Measurements from ENCODE around the gene PIGR. TPM values are rescaled to one million over a fixed set of nuclear protein-coding genes. Genes with fewer than 3 reads are reported as not detected.
"Not testable (repeated sequence)": the region's sequence is repeated elsewhere in the genome, so short reads cannot be mapped to it uniquely, and the experiment has no call there.

The PIGR gene
- total RNA-seq, 2 experiments from 2014 or later: 0.31 to 1.0 TPM

- CTCF ChIA-PET: no interaction called here
- POLR2A ChIA-PET: no interaction called here
Observed at GRCh38 chr1:206941766-206942418, 4.4 kb downstream of the PIGR start.

DNA sequence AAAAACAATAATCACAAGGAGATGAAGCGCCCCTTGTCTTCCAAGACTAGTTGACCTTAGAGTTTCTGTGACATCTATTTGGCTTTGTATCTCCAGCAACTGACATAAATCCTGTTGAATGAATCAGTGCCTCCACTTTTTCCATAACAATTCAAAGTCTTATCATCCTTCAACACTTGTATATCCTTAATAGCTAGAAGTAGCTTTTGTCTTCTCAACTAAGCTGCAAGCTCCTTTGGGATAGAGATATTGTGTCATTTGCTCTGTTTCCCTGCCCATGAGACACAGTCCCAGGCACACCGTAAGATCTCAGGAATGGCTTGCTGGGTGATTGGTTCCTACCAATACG, 5.7 kb downstream of the PIGR start:
- POLR2A ChIA-PET: no interaction called here
- CTCF ChIA-PET: interaction anchor here (1.2 kb wide), 1 partner anchor 9 kb away, joined by 4 read pairs; no protein-coding TSS in a partner anchor

DNA sequence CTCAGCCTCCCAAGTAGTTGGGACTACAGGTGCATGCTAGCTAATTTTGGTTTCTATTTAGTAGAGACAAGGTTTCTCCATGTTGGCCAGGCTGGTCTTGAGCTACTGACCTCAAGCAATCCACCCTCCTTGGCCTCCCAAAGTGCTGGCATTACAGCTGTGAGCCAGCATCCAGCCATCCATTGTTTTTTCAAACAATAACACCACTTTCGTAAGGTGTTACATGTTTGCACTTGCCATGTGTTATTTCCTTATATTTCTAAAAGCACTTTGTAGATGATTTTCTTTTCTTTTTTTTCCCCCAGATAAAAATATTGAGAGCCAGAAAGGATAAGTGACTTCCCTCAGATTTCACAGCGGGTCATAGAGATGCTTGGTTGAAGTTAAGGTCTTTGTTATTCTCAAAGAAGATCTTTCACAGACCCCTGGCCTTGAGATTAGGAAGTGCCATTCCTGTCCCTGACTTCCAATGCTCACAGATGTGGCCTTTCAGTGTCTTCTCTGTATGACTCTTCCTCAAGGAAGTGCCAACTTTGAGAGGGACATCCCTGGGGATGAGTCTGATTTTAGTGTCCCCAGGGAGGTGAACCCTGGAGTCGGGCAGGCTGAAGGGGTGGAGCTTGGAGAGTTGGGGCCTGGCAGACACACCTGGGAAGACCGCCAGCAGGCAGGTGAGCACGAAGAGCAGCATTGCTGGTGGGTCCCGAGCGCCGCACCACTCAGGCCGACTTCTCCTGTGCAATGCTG, 6.3 kb downstream of the PIGR start:
- ChIA-PET POLR2A (no interaction called here), CTCF (interaction anchor here (1.2 kb wide), 1 partner anchor 8 kb away, joined by 4 read pairs; no protein-coding TSS in a partner anchor)

DNA sequence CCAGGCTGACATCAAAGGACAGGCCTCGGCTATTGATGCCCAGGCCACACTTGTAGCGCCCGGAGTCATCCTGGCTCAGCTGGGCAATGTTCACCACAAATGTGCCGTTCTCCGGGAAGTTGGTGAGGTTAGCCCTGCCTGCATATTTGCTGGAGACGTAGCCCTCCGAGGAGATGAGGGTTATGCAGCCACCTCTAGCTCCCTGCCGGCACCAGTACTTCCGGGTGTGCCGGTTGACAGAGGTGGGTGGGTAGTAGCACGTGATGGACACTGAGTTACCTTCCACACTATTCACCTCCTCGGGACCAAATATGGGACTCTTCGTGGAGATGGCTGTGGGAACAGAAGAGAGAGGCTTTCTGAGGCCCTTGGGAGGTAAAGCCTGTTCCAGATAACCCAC, 7.1 kb downstream of the PIGR start:
- POLR2A ChIA-PET: no interaction called here

GRCh38 chr1:206937425-206937824, 8.8 kb downstream of the PIGR start:
- ChIA-PET POLR2A (no interaction called here), CTCF (interaction anchor here (1.1 kb wide), 1 partner anchor 203 kb away, joined by 3 read pairs; no protein-coding TSS in a partner anchor)

More for the DNA sequence above, 7.1 kb downstream of the PIGR start:
- CTCF ChIA-PET: no interaction called here

GRCh38 chr1:206935491-206936067, 10.7 kb downstream of the PIGR start:
- CTCF ChIA-PET: interaction anchor here (0.8 to 4.9 kb wide), 9 partner anchors 9 to 246 kb away, joined by 3 to 36 read pairs (median 4); no protein-coding TSS in a partner anchor
- POLR2A ChIA-PET: no interaction called here

GRCh38 chr1:206933333-206933945, 12.8 kb downstream of the PIGR start:
- ChIA-PET CTCF (interaction anchor here (0.6 to 4.9 kb wide), 19 partner anchors 8 to 620 kb away, joined by 3 to 36 read pairs (median 3); partner anchors contain the start of genes FCMR and PIGR), POLR2A (interaction anchor here (0.6 kb wide), 2 partner anchors 108 to 1811 kb away, joined by 3 to 4 read pairs; no protein-coding TSS in a partner anchor)

GRCh38 chr1:206932177-206932576, 14.1 kb downstream of the PIGR start:
- ChIA-PET CTCF (interaction anchor here (0.6 to 4.9 kb wide), 16 partner anchors 9 to 339 kb away, joined by 3 to 36 read pairs (median 4); partner anchors contain the start of genes DYRK3 and PIGR), POLR2A (interaction anchor here (0.7 to 1.0 kb wide), 2 partner anchors 9 to 11 kb away, joined by 3 to 5 read pairs; partner anchors contain the start of gene FCMR)

DNA sequence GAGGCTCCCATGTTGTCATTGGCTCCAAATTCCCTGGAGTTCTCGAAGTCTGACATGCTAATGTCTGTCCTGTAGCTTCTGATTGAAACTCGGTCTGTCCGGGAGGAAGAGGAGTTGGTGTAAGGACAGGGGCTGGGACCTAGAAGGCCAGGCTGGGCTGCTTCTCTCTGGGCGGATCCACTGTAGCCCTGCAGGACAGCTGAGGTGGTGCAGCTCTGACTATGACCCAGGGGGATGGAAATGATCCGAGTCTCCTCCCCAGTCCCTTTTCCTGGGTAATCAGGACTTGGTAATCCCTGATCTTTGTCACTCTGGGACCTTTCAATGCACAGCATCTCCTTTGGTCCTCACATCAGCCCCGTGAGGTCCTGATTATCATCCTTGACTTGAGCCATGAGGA, 14.6 kb downstream of the PIGR start:
- POLR2A ChIA-PET: interaction anchor here (0.7 to 1.3 kb wide), 3 partner anchors 9 to 13 kb away, joined by 3 to 5 read pairs (median 3); partner anchors contain the start of gene FCMR
- CTCF ChIA-PET: interaction anchor here (0.6 to 3.7 kb wide), 14 partner anchors 9 to 339 kb away, joined by 3 to 19 read pairs (median 4); partner anchors contain the start of genes DYRK3 and PIGR

DNA sequence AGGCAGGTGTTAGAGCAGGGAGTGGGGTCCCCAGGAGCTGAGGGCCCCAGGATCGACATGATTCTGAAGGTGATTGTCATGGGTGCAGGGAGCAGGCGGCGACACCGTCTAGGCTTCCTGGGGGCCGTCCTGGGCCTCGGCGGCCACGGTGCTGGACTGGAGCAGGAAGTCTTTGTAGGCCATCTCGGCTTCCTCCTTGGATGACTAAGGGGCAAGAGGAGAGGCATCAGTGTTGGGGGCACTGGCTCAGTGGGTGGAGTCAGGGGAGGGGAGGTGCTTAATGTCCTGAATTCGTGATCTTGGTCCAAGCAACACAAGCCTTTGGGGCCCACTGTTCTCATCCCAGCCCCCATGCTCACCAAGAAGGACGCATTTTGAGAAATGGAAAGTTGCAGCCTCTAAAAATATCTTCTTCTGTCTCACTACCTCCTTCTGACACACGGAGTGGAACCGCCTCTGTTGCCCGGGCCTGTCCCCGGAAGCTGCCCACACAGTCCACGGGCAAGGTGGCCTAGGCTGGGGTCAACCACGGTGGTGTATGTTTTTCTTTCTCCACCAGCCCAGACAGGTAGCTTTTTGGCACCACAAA, 16.0 kb downstream of the PIGR start:
- ChIA-PET POLR2A (interaction anchor here (1.3 to 2.1 kb wide), 2 partner anchors 9 to 12 kb away, joined by 3 to 6 read pairs; partner anchors contain the start of gene FCMR), CTCF (interaction anchor here (0.7 to 3.7 kb wide), 4 partner anchors 9 to 22 kb away, joined by 3 to 19 read pairs (median 8); partner anchors contain the start of gene FCMR)

- ChIA-PET POLR2A (interaction anchor here (2.1 kb wide), 1 partner anchor 8 kb away, joined by 6 read pairs; the partner anchor contains the start of gene FCMR), CTCF (interaction anchor here (0.7 to 3.7 kb wide), 5 partner anchors 8 to 457 kb away, joined by 3 to 19 read pairs (median 8); partner anchors contain the start of gene FCMR)
Observed at GRCh38 chr1:206929524-206929923, 16.7 kb downstream of the PIGR start.

DNA sequence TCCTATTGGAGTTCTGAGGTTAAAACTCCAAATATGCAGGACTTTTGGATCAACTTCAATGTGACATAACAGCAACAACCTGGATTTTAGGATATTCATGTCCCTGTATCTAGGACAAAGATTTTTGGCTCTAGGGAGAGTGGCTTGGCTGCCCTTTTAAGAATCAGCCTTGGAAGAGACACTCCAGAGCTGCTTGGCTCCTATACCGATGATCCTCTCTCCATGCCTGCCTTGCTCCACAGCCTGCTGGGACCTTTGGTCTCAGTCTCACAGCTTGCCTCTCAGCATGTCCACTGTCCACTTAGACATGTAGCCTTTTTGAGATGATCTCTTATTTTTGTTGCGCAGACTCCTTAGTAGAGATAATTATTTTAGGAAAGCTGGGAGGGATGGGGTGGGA, 20.0 kb downstream of the PIGR start:
- CTCF ChIA-PET: interaction anchor here (1.1 to 1.8 kb wide), 3 partner anchors 8 to 14 kb away, joined by 4 to 5 read pairs (median 5); no protein-coding TSS in a partner anchor
- POLR2A ChIA-PET: no interaction called here

GRCh38 chr1:206925106-206925736, 21.0 kb downstream of the PIGR start:
- POLR2A ChIA-PET: interaction anchor here (1.0 kb wide), 1 partner anchor 28 kb away, joined by 3 read pairs; the partner anchor contains the start of gene IL24
- CTCF ChIA-PET: interaction anchor here (0.8 to 1.4 kb wide), 6 partner anchors 9 to 262 kb away, joined by 3 to 6 read pairs (median 4); no protein-coding TSS in a partner anchor

- CTCF ChIA-PET: interaction anchor here (0.8 to 1.4 kb wide), 6 partner anchors 9 to 262 kb away, joined by 3 to 6 read pairs (median 4); no protein-coding TSS in a partner anchor
- POLR2A ChIA-PET: interaction anchor here (1.0 kb wide), 1 partner anchor 27 kb away, joined by 3 read pairs; the partner anchor contains the start of gene IL24
Observed at GRCh38 chr1:206924592-206925105, 21.6 kb downstream of the PIGR start.

DNA sequence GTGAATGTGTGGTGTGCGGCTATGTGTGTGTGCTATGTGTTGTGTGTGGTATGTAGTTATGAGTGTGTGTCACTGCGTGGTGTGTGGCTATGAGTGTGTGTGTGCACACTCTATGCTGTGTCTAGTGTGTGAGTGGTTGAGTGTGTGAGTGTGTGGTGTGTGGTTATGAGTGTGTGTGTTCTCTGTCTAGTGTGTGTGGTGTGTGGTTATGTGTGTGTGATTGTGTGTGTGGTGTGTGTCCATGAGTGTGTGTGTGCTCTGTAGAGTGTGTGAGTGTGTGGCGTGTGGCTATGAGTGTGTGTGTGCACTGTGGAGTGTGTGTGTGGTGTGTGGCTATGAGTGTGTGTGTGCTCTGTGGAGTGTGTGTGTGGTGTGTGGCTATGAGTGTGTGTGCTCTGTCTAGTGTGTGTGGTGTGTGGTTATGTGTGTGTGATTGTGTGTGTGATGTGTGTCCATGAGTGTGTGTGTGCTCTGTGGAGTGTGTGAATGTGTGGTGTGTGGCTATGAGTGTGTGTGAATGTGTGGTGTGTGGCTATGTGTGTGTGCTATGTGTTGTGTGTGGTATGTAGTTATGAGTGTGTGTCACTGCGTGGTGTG, 22.2 kb downstream of the PIGR start:
- POLR2A ChIA-PET, CTCF ChIA-PET: not testable (repeated sequence)

DNA sequence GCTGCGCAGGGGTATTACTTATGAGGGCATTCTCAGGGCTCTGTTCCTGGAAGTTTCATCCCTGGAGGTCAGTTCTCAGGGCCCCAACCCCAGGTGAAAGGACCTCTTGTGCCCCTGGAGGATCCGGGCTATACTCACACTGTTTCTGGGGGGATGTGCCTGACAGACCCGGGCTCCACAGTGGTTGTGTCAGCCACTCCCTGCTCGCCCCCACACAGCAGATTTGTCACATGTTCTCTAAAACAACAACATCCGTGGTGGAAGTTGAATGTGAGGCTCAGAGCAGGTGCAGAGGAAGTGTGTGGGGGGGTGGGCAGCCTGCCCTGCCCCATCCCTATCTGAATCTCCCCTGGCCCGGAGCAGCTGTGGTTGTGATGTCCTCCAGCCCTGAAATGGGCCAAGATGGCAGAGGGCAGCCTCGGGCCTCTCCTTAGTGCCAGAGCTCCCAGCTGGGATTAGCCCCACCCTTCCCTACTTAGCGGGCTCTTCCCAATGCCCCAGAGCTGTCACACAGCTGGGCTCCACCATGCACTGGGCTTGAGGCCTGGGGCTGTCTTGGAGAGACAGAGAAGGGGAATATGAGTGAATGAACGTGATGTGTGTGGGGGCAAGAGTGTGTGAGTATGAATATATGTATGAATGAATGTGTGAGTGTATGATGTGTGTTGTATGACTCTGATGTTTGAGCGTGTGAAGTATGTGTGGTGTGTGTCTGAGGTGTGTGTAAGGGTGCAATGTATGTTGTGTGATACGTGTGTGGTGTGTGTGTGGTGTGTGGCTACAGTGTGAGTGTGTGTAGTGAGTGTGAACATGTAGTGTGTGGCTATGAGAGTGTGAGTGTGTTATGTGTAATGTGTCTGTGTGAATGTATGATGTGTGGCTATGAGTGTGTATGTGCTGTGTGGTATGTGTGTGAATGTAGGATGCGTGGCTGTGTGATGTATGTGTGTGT, 23.0 kb downstream of the PIGR start:
- ChIA-PET CTCF (interaction anchor here (1.0 to 3.3 kb wide), 5 partner anchors 9 to 289 kb away, joined by 3 to 34 read pairs (median 9); no protein-coding TSS in a partner anchor), POLR2A (interaction anchor here (1.0 kb wide), 2 partner anchors 9 to 17 kb away, joined by 3 read pairs; no protein-coding TSS in a partner anchor)
